Upper lobe of left lung (tissue), 6 donors: ENCODE data around the gene RDH5. TPM values are rescaled to one million over a fixed set of nuclear protein-coding genes. Genes with fewer than 3 reads are reported as not detected.

Experiments
- ATAC-seq, 2 donors: fragments of 200-7000 bp; cut with Tn5 transposase; one replicate each; pipeline ENCODE4 v1.9.1; 2022; ENCODE audit warnings: mild to moderate bottlenecking in 2 of 2, moderate library complexity in 2 of 2; ENCODE audit not compliant: low FRiP score in 2 of 2
- DNase-seq, 2 donors: peaks; one replicate each; pipeline ENCODE4 v3.0.0-alpha.2; 2019 to 2020
- H3K27ac ChIP-seq, 4 donors: fragments of 200-600 bp; sonication (generic); one replicate each; pipeline ENCODE4 v1.5.1; 2016 to 2019
- H3K27me3 ChIP-seq, 4 donors: fragments of 200-600 bp; sonication (generic); one replicate each; pipeline ENCODE4 v1.5.1; 2017 to 2019
- H3K36me3 ChIP-seq, 4 donors: fragments of 200-600 bp; sonication (generic); one replicate each; pipeline ENCODE4 v1.5.1; 2016 to 2019
- H3K4me1 ChIP-seq, 4 donors: fragments of 200-600 bp; sonication (generic); one replicate each; pipeline ENCODE4 v1.5.1; 2018 to 2019
- H3K4me3 ChIP-seq, 4 donors: fragments of 200-600 bp; sonication (generic); one replicate each; pipeline ENCODE4 v1.5.1; 2017 to 2019; ENCODE audit warnings: mild to moderate bottlenecking in 2 of 4, moderate library complexity in 1 of 4
- H3K9me3 ChIP-seq, 4 donors: fragments of 200-600 bp; sonication (generic); one replicate each; pipeline ENCODE4 v1.5.1; 2018 to 2019
- CTCF ChIP-seq, 6 experiments: fragments of 450-650 bp in 4 of 6; fragments of 200-600 bp in 2 of 6; sonication (generic) in 2 of 6; IDR thresholded peaks; one replicate each; pipeline ENCODE4 v1.5.1; 2016 to 2019; ENCODE audit warnings: antibody characterized with exemption in 6 of 6
- EP300 ChIP-seq, 4 donors: sonication (generic); formaldehyde crosslinking; IDR thresholded peaks; one replicate each; pipeline ENCODE4 v1.5.1; 2017; ENCODE audit warnings: antibody characterized with exemption in 4 of 4, control low read depth in 2 of 4
- POLR2A ChIP-seq, 4 donors: fragments of 450-650 bp; IDR thresholded peaks; one replicate each; pipeline ENCODE4 v1.5.1; 2016 to 2017; ENCODE audit warnings: antibody characterized with exemption in 4 of 4, mild to moderate bottlenecking in 2 of 4
- POLR2AphosphoS5 ChIP-seq, 2 donors: sonication (generic); formaldehyde crosslinking; IDR thresholded peaks; one replicate each; pipeline ENCODE4 v1.5.1; 2017; ENCODE audit warnings: antibody characterized with exemption in 2 of 2
- WGBS, 2 donors: methylation state at CpG; one replicate each; pipeline ENCODE4 v1.1.5; 2017 to 2018; 5-methylcytosine and 5-hydroxymethylcytosine counted together
- small RNA-seq, 4 donors: library from RNA; depleted of rRNA; stranded (forward); fragments of <200 nt; gene quantifications; one replicate each; pipeline ENCODE3, GENCODE V24; 2016
- total RNA-seq, 6 donors: library from RNA; depleted of rRNA in 4 of 6; stranded (reverse); fragments of >200 nt in 4 of 6; gene quantifications; one replicate each; pipeline versions ENCODE4 v1.1.0 to v1.2.1, GENCODE V29; 2016 to 2021
- donor health status: DM: no; HTN: no; CAD: no; lungs with moderate emphysema.
- donor health status: DM: no; HTN: yes; CAD: no; lungs with severe emphysema.

RDH5 gene
- total RNA-seq, 6 donors from 2014 or later: 3.8 to 37.7 (median 5.6) TPM

- Histone ChIP-seq H3K27ac (no peak overlapping the region), H3K4me1 (no peaks in the 10 kb centered on the region), H3K27me3 (no peaks in the 10 kb centered on the region), H3K4me3 (no peak overlapping the region), H3K36me3 (peaks cover under 1 to 68% (median 18%) of the 10 kb centered on the region in 4 donors), H3K9me3 (no peaks in the 10 kb centered on the region)
- DNase-seq: no peak
- WGBS, 2 donors: 95 to 97% methylated on average over 3 to 4 of the region's 4 CpGs
- no peak for ATAC-seq
- TF ChIP-seq POLR2A (IDR thresholded peaks at IDR 0.05) (no peak), POLR2AphosphoS5 (IDR thresholded peaks at IDR 0.05) (no peak), CTCF (IDR thresholded peaks at IDR 0.05) (no peak), EP300 (IDR thresholded peaks at IDR 0.05) (no peak)
Observed at GRCh38 chr12:55767156-55767555, 47.0 kb downstream of the RDH5 start.

- H3K4me3 ChIP-seq: no peak overlapping the region
- H3K36me3 ChIP-seq: peaks cover 0 to 59% (median 17%) of the 10 kb centered on the region in 4 donors
- H3K9me3 ChIP-seq: no peaks in the 10 kb centered on the region
- DNase-seq (no peak), ATAC-seq (no peak)
- 81 to 94% methylated on average over 6 of the region's 6 CpGs for WGBS, 2 donors
- no peak for TF ChIP-seq CTCF (IDR thresholded peaks at IDR 0.05)
- no peak for TF ChIP-seq POLR2AphosphoS5 (IDR thresholded peaks at IDR 0.05)
- no peak for TF ChIP-seq POLR2A (IDR thresholded peaks at IDR 0.05)
- no peak for TF ChIP-seq EP300 (IDR thresholded peaks at IDR 0.05)
- no peaks in the 10 kb centered on the region for H3K27me3 ChIP-seq
- no peak overlapping the region for H3K27ac ChIP-seq
- H3K4me1 ChIP-seq: no peaks in the 10 kb centered on the region
Observed at GRCh38 chr12:55771736-55772135, 51.5 kb downstream of the RDH5 start.

Small RNA genes lying within 50 kb of the gene (small RNA-seq; reads per million reads assigned to genes)
- gene AC009779.1 (0 reads per million in 4 donors), gene RF00017 (0 reads per million in 4 donors)

Other genes starting within 250 kb of the RDH5 start
- not detected for gene OR6C68, start 228.0 kb upstream of the RDH5 start, total RNA-seq
- gene OR6C4, start 170.8 kb upstream of the RDH5 start, total RNA-seq: not detected
- gene OR2AP1, start 147.9 kb upstream of the RDH5 start, total RNA-seq: not detected
- gene OR10P1, start 83.5 kb upstream of the RDH5 start, total RNA-seq: not detected
- gene ITGA7, start 12.5 kb upstream of the RDH5 start, total RNA-seq: 10 to 100 TPM in 3 of 6 donors, 1 to 10 TPM in 3; 4.6 to 30.4 (median 9.0) TPM
- 100 to 1,000 TPM in 5 of 6 donors, 10 to 100 TPM in 1; 34.6 to 255 (median 139) TPM for gene BLOC1S1, start 4.3 kb upstream of the RDH5 start, total RNA-seq
- 1,000 to 10,000 TPM in 3 of 6 donors, 100 to 1,000 TPM in 3; 399 to 1,448 (median 972) TPM for gene CD63, start 8.6 kb downstream of the RDH5 start, total RNA-seq
- 1 to 10 TPM; 1.0 to 6.8 (median 2.3) TPM for gene GDF11, start 22.7 kb downstream of the RDH5 start, total RNA-seq
- 10 to 100 TPM; 39.1 to 69.3 (median 54.9) TPM for gene SARNP, start 97.3 kb downstream of the RDH5 start, total RNA-seq
- 10 to 100 TPM in 5 of 6 donors, 1 to 10 TPM in 1; 9.4 to 62.9 (median 20.2) TPM for gene ORMDL2, start 97.6 kb downstream of the RDH5 start, total RNA-seq
- 10 to 100 TPM; 22.0 to 40.3 (median 33.6) TPM for gene DNAJC14, start 109.2 kb downstream of the RDH5 start, total RNA-seq
- 100 to 1,000 TPM in 1 of 6 donors, 10 to 100 TPM in 5; 13.6 to 122 (median 42.3) TPM for gene MMP19, start 122.5 kb downstream of the RDH5 start, total RNA-seq
- gene PYM1, start 207.5 kb downstream of the RDH5 start, total RNA-seq: 10 to 100 TPM; 23.0 to 47.3 (median 32.8) TPM
- 100 to 1,000 TPM in 1 of 6 donors, 10 to 100 TPM in 5; 16.7 to 251 (median 37.3) TPM for gene DGKA, start 210.8 kb downstream of the RDH5 start, total RNA-seq
- 10 to 100 TPM in 1 of 6 donors, 1 to 10 TPM in 4, under 1 TPM in 1; 0.91 to 45.1 (median 1.5) TPM for gene PMEL, start 245.6 kb downstream of the RDH5 start, total RNA-seq
- 10 to 100 TPM; 11.7 to 27.9 (median 21.7) TPM for gene CDK2, start 246.4 kb downstream of the RDH5 start, total RNA-seq